Progenitor cell of endocrine pancreas (in vitro differentiated cells): ENCODE results near the gene TMEM204. TPM values are rescaled to one million over a fixed set of nuclear protein-coding genes. Genes with fewer than 3 reads are reported as not detected.

Experiments used
- DNase-seq: peaks from one replicate; pipeline ENCODE4 v3.0.0; 2021; ENCODE audit warnings: low spot score; ENCODE audit not compliant: unreplicated experiment
- H3K27ac Mint-ChIP-seq: 2 replicates; pipeline ENCODE4 v1.8.0; 2021; ENCODE audit warnings: mild to moderate bottlenecking, moderate library complexity, mixed read lengths
- H3K27me3 Mint-ChIP-seq: 2 replicates; pipeline ENCODE4 v1.8.0; 2021; ENCODE audit warnings: mixed read lengths
- H3K36me3 Mint-ChIP-seq: 2 replicates; pipeline ENCODE4 v1.8.0; 2022; ENCODE audit warnings: mixed read lengths; ENCODE audit not compliant: insufficient read depth
- H3K4me1 Mint-ChIP-seq: 2 replicates; pipeline ENCODE4 v1.8.0; 2021; ENCODE audit warnings: low read depth, mixed read lengths
- H3K4me3 Mint-ChIP-seq: 2 replicates; pipeline ENCODE4 v1.8.0; 2021; ENCODE audit warnings: low read depth, mild to moderate bottlenecking, moderate library complexity, mixed read lengths
- H3K9me3 Mint-ChIP-seq: 2 replicates; pipeline ENCODE4 v1.8.0; 2021; ENCODE audit warnings: low read depth, mixed read lengths
- CTCF ChIP-seq: fragments of 200-600 bp; sonication (generic); IDR thresholded peaks from one replicate; pipeline ENCODE4 v1.5.0; 2021; ENCODE audit warnings: antibody characterized with exemption, mild to moderate bottlenecking; ENCODE audit not compliant: unreplicated experiment
- long read RNA-seq: library from polyadenylated mRNA; unstranded; transcript quantifications from one replicate; pipeline ENCODE4 v2.0.0, GENCODE V29; 2020
- total RNA-seq: library from RNA; stranded (reverse); gene quantifications from 2 replicates; pipeline ENCODE4 v1.2.1, GENCODE V29; 2021

Gene TMEM204
- not detected in 2 replicates for total RNA-seq
- long read RNA-seq, partial matches to known transcripts = 0 of 1 reads
- long read RNA-seq, other reads (novel, unspliced or antisense) = 1 of 1 reads

GRCh38 chr16:1533443-1533951 lies at the start of gene TMEM204:
TMEM204 (plus strand) TSS chr16:1533666; CDS start chr16:1534276, 610 bp downstream.
- Mint-ChIP-seq H3K4me1 (no peaks in the 10 kb centered on the region), H3K36me3 (no peaks in the 10 kb centered on the region), H3K27ac (no peak within 1 kb of the TSS), H3K27me3 (no peaks in the 10 kb centered on the region), H3K4me3 (no peak within 1 kb of the TSS), H3K9me3 (no peaks in the 10 kb centered on the region)
- DNase-seq = no peak
- no peak for TF ChIP-seq CTCF

DNA sequence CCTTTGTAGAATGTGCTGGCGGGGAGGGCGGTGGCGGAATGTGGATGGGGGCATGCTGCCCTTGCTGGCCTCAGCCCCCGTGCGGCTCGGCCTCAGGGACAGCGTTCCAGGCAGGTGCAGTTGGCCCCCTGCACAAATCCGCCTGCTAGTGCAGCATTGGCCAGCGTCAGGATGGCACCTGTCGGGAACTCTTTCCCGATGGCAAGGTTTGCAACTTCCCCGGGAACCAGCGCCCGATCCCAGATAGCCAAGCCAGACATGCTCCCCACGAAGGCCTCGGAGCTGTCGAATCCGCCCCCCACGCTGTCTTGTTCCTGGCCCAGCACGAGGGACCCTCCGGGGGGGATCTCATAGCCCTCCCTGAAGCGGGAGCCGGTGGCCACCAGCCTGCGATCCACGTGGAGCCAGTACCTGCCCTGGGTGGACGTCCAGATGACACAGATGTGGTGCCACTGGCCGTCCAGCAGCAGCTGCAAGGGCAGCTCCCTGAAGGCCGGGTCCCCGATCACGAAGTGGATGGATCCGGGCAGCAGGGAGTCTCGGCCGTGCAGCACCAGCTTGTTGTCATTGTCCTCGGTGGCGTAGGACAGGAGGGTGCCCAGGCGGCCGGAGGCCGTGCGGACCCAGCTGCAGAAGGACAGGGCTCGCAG lies 47.5 kb upstream of the TMEM204 start:
- Mint-ChIP-seq H3K4me3 (no peak overlapping the region), H3K27me3 (peaks cover 27% of the 10 kb centered on the region), H3K36me3 (no peaks in the 10 kb centered on the region), H3K4me1 (no peaks in the 10 kb centered on the region), H3K27ac (no peak overlapping the region), H3K9me3 (no peaks in the 10 kb centered on the region)
- TF ChIP-seq CTCF = no peak
- no peak for DNase-seq

DNA sequence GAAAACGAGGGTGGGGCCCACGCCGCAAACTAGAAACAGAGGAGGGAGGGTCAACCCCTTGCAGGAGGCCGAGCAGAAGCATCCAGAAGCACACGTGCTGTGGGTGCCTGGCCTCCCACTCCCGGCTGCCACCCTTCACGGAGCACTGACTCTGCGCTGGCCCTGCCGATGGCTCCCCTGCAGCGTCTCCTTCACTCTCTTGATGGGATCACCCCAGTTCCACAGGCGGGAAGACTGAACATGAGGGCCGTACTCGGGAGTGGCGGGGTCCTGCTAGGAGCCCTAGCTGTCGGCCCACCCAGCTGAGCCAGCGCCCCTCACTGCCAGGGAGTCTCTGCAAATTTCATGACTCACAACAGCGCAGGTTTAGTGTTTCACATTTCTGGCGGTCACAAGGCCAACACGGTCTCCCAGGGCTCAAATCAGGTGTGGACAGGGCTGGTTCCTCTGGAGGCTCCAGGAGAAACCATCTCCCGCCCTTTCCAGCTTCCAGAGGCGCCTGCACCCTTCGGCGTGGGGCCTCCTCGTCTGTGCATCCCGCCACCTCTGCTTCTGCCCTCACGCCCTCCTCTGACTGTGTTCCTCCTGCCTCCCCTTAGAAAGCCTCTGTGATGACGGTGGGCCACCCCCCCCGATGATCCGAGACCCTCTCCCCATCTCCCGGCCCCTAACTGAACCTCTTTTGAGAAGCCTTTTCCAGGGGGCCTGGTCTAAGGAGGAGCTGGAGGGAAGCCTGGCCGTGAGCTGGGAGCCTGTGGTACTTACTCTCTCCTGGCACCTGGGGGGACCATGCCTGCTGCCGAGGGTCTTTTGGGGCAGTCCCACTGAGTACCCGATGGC lies 46.7 kb upstream of the TMEM204 start:
- Mint-ChIP-seq H3K4me1 (no peaks in the 10 kb centered on the region), H3K9me3 (no peaks in the 10 kb centered on the region), H3K27ac (no peak overlapping the region), H3K36me3 (no peaks in the 10 kb centered on the region), H3K4me3 (no peak overlapping the region), H3K27me3 (peaks cover 19% of the 10 kb centered on the region)
- no peak for DNase-seq
- TF ChIP-seq CTCF = no peak

DNA sequence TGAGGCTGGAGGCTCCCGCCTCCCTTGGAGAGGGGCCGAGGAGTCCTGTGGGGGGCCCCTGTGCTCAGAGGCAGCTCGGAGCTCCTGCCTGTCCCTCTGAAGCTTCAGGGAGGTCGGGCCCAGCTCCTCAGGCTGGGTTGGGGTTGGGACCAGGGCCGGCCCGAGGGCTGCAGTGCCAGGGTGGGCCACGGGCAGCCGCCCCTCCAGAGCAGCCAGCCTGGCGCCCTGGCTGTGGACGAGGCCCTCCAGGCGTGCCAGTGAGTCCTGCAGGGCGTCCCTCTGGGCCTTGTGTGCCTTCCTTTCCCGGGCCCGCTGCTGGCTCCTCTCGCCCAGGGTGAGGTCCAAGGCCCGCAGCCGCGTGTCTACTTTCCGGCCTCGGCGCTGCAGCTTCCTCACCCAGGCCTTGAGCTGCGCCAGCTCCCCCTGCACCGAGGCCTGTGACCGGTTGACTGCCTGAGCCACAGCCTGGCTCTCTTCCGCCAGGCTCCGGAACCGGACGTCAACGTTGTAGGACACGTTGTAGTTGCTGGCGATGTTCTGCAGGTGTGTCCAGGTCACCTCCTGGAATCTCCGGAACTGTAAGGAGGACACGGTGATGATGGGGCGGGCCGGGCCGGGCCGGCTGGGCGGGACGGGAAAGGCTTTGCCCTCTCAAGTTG lies 45.9 kb upstream of the TMEM204 start:
- H3K9me3 Mint-ChIP-seq = no peaks in the 10 kb centered on the region
- no peak for DNase-seq
- peaks cover 3% of the 10 kb centered on the region for H3K4me1 Mint-ChIP-seq
- no peak for TF ChIP-seq CTCF
- peaks cover 17% of the 10 kb centered on the region for H3K27me3 Mint-ChIP-seq
- no peak overlapping the region for H3K4me3 Mint-ChIP-seq
- H3K27ac Mint-ChIP-seq = no peak overlapping the region
- H3K36me3 Mint-ChIP-seq = no peaks in the 10 kb centered on the region

DNA sequence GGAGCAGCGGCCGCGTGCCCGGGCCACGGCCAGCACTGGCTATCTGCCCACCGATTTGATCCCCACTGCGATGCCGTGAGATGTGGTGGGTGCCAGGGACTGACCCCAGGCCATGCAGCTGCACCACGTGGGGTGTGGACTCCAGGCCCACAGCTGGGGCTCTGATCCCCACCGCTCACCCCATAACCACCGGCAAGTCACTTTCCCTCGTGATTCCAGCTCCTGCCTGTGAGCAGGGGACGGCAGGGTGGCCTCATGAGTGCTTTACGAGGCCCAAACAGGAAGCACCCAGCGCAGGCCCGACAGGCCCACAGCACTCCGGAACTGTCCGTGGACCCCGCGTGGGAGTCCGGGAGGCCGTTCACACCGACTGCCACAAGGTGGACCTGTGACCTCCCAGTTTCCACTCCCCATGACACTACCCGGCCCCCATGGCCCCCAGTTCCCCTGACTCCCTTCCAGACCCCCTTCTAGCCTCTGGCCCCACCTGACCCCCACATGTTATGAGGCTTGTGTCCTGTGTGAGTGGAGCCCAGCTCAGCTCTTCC lies 45.3 kb upstream of the TMEM204 start:
- Mint-ChIP-seq H3K4me3 (no peak overlapping the region), H3K27me3 (peaks cover 17% of the 10 kb centered on the region), H3K36me3 (no peaks in the 10 kb centered on the region), H3K9me3 (no peaks in the 10 kb centered on the region), H3K4me1 (peaks cover 8% of the 10 kb centered on the region), H3K27ac (no peak overlapping the region)
- DNase-seq = no peak
- no peak for TF ChIP-seq CTCF
